ENCODE results near the gene ACRV1.

- TF ChIP-seq CTCF (IDR thresholded peaks at IDR 0.05) (no peak), POLR2A (IDR thresholded peaks at IDR 0.05) (no peak)
Measured at GRCh38 chr11:125720781-125721180, 40.1 kb upstream of the ACRV1 start.
